Thoracic aorta (tissue), 2 donors: ENCODE measurements around the gene XXYLT1. TPM values are rescaled to one million over a fixed set of nuclear protein-coding genes. Genes with fewer than 3 reads are reported as not detected.

ENCODE experiments used
- ATAC-seq: fragments of 150-250 bp; one replicate; pipeline ENCODE4 v1.8.0; 2017; ENCODE audit warnings: low read depth; ENCODE audit not compliant: insufficient number of reproducible peaks, low FRiP score
- DNase-seq: peaks from one replicate; pipeline ENCODE4 v3.0.0-alpha.2; 2020; ENCODE audit warnings: low spot score
- H3K27ac ChIP-seq, 2 donors: fragments of 200-600 bp; sonication (generic); 1 replicate in 1 of 2; 2 replicates in 1 of 2; pipeline ENCODE4 v1.5.1; 2016; ENCODE audit warnings: mild to moderate bottlenecking in 2 of 2, moderate library complexity in 2 of 2
- H3K27me3 ChIP-seq: fragments of 200-600 bp; sonication (generic); replicated peaks from 2 replicates; pipeline ENCODE4 v1.6.0; 2016; ENCODE audit warnings: mild to moderate bottlenecking; ENCODE audit not compliant: insufficient read depth
- H3K36me3 ChIP-seq: fragments of 200-600 bp; sonication (generic); one replicate; pipeline ENCODE4 v1.5.1; 2016
- H3K4me1 ChIP-seq, 2 donors: fragments of 200-600 bp; sonication (generic); 1 replicate in 1 of 2; 2 replicates in 1 of 2; pipeline versions ENCODE4 v1.5.1 to v1.6.0; 2016; ENCODE audit warnings: low read depth in 2 of 2, mild to moderate bottlenecking in 1 of 2; ENCODE audit not compliant: control insufficient read depth in 1 of 2
- H3K4me3 ChIP-seq: fragments of 200-600 bp; sonication (generic); 2 replicates; pipeline ENCODE4 v1.5.1; 2016; ENCODE audit warnings: mild to moderate bottlenecking
- H3K9me3 ChIP-seq: fragments of 200-600 bp; sonication (generic); 2 replicates; pipeline ENCODE4 v1.5.1; 2016
- CTCF ChIP-seq: fragments of 200-600 bp; sonication (generic); IDR thresholded peaks from one replicate; pipeline ENCODE4 v1.5.1; 2019; ENCODE audit warnings: antibody characterized with exemption
- total RNA-seq, 2 donors: library from RNA; depleted of rRNA; stranded (reverse); fragments of >200 nt; gene quantifications; one replicate each; pipeline versions ENCODE4 v1.1.0 to v1.2.3, GENCODE V29; 2016

Gene XXYLT1
- total RNA-seq, 2 donors from 2014 or later: 17.7 to 21.2 TPM

- Histone ChIP-seq H3K36me3 (no peaks in the 10 kb centered on the region), H3K4me3 (no peak overlapping the region), H3K27me3 (no peaks in the 10 kb centered on the region), H3K9me3 (peaks cover 5% of the 10 kb centered on the region), H3K27ac (no peak overlapping the region), H3K4me1 (peaks cover 0 to 5% of the 10 kb centered on the region in 2 donors)
- DNase-seq: no peak
- no peak for TF ChIP-seq CTCF
- ATAC-seq: no peak
Measured at GRCh38 chr3:195145579-195145978, 125.4 kb downstream of the XXYLT1 start.

GRCh38 chr3:195143221-195143620 is 127.7 kb downstream of the XXYLT1 start:
- no peak for TF ChIP-seq CTCF
- Histone ChIP-seq H3K4me3 (no peak overlapping the region), H3K9me3 (peaks cover 6% of the 10 kb centered on the region), H3K36me3 (no peaks in the 10 kb centered on the region), H3K4me1 (no peaks in the 10 kb centered on the region), H3K27me3 (no peaks in the 10 kb centered on the region), H3K27ac (no peak overlapping the region)
- DNase-seq (no peak), ATAC-seq (no peak)

- Histone ChIP-seq H3K36me3 (no peaks in the 10 kb centered on the region), H3K27me3 (no peaks in the 10 kb centered on the region), H3K9me3 (peaks cover 6% of the 10 kb centered on the region), H3K4me3 (no peak overlapping the region), H3K4me1 (no peaks in the 10 kb centered on the region), H3K27ac (no peak overlapping the region)
- DNase-seq (no peak), ATAC-seq (no peak)
- no peak for TF ChIP-seq CTCF
Measured at GRCh38 chr3:195142519-195142918, 128.4 kb downstream of the XXYLT1 start.

GRCh38 chr3:195140816-195141793 is 129.9 kb downstream of the XXYLT1 start:
- ATAC-seq (no peak), DNase-seq (no peak)
- H3K9me3 ChIP-seq: peaks cover 6% of the 10 kb centered on the region
- no peak for TF ChIP-seq CTCF
- H3K36me3 ChIP-seq: no peaks in the 10 kb centered on the region
- no peaks in the 10 kb centered on the region for H3K4me1 ChIP-seq
- H3K27me3 ChIP-seq: no peaks in the 10 kb centered on the region
- H3K4me3 ChIP-seq: no peak overlapping the region
- no peak overlapping the region for H3K27ac ChIP-seq

- DNase-seq (no peak), ATAC-seq (no peak)
- H3K4me3 ChIP-seq: no peak overlapping the region
- TF ChIP-seq CTCF: no peak
- no peak overlapping the region for H3K27ac ChIP-seq
- no peaks in the 10 kb centered on the region for H3K4me1 ChIP-seq
- peaks cover 6% of the 10 kb centered on the region for H3K9me3 ChIP-seq
- no peaks in the 10 kb centered on the region for H3K27me3 ChIP-seq
- H3K36me3 ChIP-seq: no peaks in the 10 kb centered on the region
Measured at GRCh38 chr3:195140410-195140809, 130.5 kb downstream of the XXYLT1 start.
